GM18858 (cell line): ENCODE results near the gene TBL1XR1.
"Not testable (repeated sequence)": the region's sequence is repeated elsewhere in the genome, so short reads cannot be mapped to it uniquely, and the experiment has no call there.

Source experiments
- ATAC-seq: cut with Tn5 transposase; IDR thresholded peaks from one replicate; pipeline ENCODE4 v1.9.1; 2021; ENCODE audit not compliant: unreplicated experiment

TBL1XR1 gene

DNA sequence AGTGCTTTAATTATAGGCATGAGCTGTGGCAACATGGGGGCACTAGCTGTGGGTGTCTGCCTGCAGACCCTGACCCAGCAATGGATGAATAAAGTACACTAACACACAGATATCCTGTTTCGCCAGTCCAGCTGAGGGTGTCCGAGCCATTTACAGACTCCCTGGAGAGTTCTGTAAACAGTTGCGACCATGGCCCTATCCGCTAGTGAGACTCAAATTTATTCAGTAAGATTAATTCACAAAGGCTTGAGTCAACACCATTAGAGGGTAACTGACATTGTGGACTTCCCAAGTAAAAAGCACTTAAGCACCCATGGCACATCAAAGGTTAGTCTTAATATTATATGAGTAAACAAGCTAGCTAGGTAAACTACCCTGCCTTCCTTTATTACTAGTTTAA, 161.6 kb downstream of the TBL1XR1 start:
- no peak for ATAC-seq

DNA sequence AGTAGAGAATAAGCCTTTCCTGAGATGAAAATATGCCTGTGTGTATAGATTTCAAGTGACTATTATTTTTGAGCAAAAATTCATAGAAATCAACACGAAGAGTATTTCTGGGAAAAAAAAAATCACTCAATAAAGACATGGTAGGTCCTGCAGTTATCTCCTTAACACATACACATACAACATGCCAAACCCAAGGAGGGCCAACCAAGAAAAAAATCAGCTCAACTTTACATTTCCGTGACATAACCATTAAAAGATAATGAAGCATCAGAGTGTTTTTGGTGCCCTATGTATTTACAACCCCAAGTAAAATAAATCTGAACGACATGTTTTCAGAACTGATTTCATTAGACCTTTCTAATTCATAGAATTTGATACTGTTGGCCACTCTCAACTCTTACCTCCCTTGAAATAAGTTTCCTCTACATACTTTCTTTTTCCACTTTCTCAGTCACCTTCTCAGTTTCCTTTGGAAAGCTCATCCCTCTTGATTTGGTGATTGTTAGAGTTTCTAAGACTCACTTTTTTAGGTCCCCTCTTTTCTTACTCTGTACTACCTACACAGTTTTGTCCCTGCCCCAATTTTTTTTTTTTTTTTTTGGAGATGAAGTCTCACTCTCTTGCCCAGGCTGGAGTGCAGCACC, 162.3 kb downstream of the TBL1XR1 start:
- no peak for ATAC-seq

DNA sequence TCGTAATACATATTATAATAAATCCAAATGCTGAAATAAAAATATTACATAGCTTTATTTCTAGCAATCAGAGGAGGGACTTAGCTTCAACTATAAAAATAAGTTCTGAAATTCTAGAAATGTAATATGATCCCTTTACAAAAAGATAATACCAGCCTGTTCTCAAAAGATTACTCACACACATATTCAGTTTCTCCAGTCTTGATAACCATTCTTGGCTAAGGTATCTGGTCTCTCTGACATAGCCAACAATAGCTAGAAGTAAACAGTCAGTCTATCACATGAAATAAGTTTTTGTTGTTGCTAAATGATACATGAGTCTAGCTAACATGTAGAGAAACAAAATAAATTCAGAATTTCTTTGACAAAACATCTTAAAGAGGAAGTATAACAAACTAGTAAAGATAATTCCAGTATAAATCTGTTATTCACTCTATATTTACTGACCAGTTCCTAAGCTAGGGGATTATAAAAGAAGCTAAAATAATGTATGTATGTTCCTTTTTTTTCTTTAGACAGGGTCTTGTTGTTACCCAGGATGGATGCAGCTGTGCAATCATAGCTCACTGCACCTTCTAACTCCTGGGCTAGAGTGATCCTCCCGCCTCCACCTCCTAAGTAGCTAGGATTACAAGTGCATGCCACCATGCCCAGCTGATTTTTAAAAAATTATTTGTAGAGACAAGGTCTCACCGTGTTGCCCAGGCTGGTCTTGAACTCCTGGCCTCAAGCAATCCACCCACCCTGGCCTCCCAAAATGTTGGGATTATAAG, 170.6 kb downstream of the TBL1XR1 start:
- no peak for ATAC-seq

DNA sequence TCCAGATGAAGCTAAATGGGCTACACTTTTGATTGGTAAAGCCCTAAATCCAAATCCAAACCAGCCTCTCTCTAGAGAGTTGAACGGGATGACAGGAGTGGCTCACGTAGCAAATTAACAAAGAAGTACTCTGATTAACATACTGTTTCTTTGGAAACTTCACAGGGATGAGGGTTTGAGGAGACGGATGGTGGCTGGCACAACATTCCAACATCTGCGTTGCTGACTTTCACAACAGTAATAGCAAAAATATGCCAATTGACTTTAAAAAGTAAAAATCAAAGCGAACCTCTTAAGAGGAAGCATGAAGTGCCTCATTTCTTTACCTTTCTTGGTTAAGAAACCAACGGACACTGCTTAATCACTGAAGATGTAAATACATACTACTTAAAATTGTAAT, 181.4 kb downstream of the TBL1XR1 start:
- no peak for ATAC-seq

DNA sequence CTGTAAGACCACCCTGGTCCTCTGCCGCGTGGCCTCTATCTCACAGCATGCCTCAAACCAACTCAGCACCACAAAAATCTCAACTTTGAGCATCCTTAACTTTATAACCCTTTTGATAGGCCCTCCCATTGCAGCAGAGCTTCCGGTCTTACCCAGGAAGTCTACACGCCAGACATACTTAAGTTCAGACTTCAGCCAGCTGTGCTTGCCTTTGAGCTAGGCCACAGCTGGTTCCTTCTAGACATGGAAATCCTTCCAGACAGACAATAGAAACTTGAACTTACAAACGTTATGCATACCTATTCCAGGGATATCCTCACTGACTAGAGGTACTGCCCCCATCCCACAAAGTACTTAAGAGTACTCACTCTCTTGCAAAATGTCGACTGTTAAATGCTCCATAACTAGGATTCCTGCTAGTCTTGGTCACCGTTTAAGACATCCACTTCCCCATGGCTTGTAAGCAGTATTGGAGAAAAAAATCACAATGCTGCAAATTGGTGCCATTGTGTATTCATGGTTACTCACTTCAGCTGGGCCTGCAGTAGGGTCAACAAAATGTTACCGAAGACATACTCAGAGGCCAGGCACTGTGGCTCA, 183.5 kb downstream of the TBL1XR1 start:
- no peak for ATAC-seq

DNA sequence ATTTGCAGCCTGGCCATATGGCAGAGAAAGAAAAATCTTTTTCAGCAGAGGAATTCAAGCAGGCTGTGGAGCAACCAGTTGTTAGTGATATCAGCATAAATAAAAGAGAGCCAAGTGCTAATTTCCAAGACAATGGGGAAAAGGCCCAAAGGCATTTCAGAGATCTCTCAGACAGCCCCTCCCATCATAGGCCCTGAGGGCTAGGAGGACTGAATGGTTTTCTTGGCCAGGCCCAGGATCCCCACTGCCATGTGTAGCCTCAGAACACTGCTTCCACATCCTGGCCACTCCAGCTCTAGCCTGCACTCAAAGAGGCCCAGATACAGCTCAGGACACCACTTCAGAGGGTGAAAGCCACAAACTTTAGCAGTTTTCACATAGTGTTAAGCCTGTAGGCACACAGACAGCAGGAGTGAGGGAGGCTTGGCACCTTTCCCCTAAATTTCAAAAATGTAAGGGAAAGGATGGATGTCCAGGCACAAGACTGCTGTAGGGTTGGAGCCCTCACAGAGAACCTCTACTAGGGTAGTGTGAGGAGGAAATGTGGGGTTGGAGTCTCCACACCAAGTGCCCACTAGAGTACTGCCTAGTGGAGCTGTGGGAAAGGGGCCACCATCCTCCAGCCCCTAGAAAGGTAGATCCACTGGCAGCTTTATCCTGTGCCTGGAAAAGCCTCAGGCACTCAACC, 191.4 kb downstream of the TBL1XR1 start:
- no peak for ATAC-seq

DNA sequence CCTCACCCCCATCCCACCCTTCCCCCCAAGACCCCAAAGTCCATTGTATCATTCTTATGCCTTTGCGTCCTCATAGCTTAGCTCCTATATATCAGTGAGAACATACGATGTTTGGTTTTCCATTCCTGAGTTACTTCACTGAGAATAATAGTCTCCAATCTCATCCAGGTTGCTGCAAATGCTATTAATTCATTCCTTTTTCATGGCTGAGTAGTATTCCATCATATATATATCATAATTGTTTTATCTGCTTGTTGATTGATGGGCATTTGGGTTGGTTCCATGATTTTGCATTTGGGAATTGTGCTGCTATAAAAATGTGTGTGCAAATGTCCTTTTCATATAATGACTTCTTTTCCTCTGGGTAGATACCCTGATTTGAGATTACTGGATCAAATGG, 197.1 kb downstream of the TBL1XR1 start:
- not testable (repeated sequence) for ATAC-seq

DNA sequence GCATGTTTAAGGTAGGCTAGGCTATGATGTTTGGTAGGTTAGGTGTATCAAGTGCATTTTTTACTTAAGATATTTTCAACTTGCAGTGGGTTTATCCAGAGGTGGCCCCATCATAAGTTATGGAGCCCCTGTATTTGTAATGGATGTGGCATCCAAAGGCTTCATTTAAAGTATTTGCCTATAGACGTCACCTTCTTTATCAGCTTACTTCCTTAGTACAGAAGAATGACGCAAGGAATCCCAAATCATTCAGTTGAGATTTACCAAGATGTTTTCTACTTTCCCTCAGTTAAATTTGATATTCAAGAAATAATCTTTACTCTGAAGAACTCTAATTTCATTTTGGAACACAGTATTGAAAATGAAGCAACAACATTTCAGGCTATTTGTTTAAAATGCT, 201.3 kb downstream of the TBL1XR1 start:
- no peak for ATAC-seq

DNA sequence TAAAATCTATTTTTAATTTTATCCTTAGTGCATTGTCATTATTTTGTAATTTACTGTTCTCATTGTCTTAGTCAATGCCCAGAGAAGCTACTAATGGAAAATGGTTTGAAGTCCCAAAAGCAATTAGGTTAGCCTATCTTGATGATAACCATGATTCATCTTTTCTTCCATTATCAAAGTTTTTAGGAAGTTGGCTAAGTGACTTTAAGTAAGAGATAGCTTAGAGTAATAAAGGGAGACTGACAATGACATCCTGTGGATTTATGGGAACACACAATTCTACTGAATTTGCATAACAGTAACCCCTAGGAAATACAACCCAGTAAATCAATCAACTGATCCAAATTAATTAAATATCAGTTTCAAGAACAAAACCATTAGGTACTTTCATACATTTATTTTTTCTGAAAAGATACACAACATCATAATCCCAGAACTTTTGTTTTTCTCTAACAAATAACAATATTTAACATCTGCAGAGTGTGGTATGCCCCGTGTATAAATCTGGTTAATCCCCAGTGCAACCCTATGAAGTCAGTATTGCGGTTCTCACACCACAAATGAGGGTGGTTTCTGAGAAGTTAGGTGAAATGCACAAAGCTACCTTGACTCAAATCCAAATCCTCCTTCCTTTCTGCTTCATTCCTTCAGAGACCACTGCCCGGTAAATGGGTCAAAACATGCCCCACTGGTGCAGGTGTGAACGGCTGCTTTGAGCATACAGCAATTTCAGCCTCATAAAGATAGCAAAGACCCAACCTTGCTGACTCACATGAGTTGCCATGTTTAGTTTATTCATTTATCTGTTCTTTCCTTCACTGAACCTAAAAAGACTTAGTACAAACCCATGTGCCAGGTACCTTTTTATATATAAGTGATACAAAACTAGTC, 202.1 kb downstream of the TBL1XR1 start:
- no peak for ATAC-seq

DNA sequence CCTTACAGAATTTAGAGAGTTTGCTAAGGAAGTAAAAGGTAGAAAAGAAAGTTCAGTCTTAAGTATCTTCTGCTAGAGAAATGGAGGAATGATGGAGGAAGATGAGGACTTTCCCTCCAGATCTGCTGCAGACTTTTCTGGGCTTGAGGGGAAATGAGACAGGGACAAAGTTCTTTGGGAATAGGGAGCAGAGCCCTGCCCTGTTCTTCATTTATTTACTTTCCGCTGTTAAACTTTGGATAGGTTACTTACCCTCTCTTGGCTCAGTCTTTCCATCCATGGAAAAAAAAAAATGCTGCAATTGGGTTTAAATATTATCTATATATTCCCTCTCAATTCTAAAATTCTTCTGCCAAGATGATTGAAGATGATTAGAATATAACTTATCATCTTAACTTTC, 202.9 kb downstream of the TBL1XR1 start:
- no peak for ATAC-seq

DNA sequence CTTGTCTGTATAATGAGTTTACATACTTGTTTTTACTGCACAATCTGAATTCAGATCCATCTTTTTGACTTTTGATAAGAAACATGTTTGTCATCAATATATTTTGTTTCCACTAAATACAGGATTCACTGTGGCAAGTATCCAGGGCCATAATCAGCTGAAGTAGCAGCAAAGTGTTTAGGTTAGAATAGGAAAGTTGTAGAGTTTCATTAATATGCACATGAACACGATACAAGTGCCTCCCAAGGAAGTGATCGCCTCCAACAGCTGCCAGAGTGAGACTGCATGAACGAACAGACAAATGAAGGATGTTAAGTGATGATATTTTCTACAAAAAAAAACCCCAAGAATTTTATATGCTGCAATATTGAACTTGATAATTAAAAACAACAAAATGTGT, 204.3 kb downstream of the TBL1XR1 start:
- no peak for ATAC-seq

DNA sequence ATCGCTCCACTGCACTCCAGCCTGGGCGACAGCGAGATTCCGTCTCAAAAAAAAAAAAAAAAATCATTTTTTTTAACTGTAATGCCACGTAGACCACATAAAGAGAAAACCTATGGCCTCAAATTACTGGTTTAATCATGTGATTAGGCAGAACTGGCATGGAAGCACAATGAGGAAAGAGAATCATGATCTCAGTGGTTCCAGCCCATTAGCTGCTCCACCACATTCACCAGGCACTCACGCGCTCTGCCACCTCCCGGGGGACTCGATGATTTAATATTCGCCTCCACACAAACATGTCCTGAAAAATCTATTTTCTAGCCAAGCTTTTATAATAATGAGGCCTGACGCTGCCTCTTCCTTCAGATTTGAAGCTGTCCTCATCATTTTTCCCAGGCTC, 204.7 kb downstream of the TBL1XR1 start:
- no peak for ATAC-seq

DNA sequence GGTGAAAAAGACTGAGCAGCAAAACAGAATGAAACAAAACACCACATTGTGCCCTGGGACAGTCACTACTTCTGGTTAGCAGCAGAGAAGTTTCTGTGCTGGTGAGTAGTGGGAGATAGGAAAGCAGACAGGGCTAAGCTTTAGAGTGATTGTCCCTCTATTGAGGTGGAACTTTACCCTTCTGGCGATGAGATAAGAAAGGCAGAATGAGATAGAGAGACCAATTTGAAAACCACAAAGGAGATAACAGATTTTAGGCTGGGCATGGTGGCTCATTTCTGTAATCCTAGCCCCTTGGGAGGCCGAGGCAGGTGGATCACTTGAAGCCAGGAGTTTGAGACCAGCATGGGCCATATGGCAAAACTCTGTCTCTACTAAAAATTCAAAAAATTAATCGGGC, 208.5 kb downstream of the TBL1XR1 start:
- no peak for ATAC-seq

DNA sequence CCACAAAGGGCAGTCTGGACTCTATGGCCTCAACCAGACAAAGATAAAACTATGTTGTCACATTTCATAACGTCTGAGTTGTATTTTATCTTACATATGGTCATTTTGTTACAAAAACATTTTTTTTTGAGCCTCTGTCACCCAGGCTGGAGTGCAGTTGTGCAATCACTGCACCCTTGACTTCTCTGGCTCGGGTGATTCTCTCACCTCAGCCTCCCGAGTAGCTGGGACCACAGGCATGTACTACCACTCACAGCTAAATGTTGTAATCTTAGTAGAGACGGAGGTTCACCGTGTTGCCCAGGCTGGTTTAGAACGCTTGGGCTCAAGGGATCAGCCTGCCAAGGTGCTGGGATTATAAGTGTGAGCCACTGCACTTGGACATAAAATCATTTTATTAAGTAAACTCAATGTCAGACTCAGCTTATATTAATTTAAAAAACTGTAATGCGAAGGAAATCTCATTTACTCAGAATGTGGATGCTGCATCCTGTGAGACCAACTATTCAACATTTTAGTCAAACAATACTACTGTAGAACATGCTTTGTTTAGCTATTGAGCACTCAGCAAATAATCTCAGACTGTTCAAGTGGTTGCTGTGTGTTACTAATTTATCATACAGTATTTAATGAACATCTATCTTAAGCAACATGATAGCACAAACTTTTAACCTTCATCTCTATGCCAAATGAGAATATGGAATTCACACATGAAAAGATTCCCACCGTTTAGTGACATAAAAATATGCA, 209.2 kb downstream of the TBL1XR1 start:
- no peak for ATAC-seq

DNA sequence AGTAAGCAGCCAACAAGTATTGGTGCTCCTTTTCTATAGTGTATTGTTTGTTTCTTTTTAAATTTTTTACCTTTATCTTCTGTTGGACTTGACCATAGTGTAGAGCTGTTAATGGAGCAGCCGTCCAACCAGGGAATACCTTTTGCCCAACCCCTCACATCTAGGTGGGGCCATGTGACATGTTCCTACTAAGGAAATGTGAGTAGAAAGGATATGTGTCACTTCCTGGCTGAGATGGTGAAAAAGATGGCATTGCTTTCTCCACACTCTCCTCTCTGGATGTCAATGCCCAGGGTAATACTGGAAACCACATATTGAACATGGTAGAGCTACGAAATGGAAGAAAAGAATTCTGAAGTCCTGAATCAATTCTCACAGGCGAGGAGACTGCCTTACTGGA, 218.8 kb downstream of the TBL1XR1 start:
- ATAC-seq, result no peak

DNA sequence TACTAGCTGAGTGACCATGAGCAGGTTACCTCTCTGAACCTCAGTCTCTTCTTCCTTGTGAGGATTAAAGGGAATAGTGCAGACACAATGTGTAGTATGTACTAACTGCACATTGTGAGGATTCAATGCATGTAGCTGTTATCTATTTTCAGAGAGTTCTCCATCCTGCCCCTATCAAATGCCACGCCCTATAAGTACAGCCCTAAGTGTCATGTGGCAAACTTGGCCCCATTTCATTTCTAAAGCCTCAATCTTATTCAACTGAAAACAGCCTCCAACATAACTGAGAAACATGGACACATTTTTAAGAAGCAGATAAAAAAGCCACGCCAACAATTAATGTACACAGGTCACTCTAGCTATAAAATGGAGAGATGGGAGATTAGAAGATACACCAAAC, 220.0 kb downstream of the TBL1XR1 start:
- no peak for ATAC-seq

DNA sequence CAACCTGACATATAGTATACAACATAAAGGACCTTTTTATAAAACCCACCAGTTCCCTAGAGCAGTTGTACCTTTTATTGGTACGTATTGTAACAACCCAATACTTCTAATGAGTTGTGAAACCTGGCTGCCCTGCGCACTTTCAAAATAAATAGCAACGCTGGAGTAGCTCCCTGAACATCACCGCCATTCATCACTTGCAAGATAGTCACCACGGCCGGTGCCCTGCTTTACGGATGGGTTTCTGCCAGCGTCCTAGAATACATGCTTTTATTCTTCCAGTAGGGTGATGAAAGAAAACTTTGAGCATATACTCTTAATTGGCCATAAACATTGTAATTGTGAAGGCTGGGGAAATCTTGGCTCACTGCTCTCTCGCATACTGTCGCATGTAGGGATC, 220.7 kb downstream of the TBL1XR1 start:
- ATAC-seq, result no peak

DNA sequence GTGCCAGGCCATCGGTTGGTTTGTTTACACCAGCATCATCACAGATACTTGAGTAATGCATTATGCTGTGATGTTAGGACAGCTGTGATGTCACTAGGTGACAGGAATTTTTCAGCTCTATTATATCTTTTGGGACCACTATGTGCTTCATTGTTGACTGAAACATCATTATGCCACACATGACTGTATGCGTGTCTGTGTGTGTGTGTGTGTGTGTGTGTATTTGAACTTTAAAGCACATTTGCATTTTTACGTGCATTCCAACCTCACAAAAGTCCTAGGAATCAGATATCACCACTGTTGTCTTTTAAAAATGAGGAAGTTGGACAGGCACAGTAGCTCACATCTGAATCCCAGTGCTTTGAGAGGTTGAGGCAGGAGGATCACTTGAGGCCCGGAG, 223.0 kb downstream of the TBL1XR1 start:
- ATAC-seq, result no peak

DNA sequence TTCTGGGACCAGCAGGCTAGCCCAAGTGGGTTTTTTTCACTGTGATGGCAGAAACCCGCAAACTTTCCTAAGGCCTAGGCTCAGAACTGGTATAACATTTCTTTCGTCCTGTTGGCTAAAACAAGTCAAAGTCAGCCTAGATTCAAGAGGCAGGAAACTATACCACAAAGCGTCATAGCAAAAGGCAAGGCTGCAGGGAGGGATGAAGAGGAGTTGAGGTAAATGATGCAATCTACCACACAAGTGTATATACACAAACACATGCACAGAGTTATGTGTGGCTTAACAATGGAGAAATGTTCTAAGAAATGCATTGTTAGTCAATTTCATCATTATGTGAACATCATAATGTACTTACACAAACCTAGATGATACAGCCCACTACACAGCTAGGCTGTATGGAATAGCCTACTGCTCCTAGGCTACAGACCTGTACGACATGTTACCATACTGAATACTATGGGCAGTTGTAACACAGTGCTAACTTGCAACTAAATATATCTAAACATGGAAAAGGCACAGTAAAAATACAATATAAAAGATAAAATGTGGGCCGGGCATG, 225.6 kb downstream of the TBL1XR1 start:
- ATAC-seq, result no peak

DNA sequence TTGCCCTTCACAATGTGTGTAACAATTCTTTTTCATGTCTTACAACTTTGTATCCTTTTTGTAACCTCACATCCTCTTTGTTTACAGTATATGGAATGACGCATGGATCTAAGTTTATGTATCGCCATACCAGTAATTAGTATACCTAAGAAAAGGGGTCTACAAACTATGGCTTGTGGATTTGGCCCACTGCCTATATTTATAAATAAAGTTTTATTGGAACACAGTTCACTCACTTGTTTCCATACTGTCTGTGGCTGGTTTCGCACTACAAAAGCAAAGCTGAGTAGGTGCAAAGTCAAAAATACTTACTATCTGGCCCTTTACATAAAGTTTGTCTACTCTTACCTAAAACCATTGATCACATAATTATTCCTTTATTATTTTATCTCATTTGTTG, 226.5 kb downstream of the TBL1XR1 start:
- ATAC-seq, result no peak
